ENCODE measurements around the gene SERPINA7. TPM values are rescaled to one million over a fixed set of nuclear protein-coding genes. Genes with fewer than 3 reads are reported as not detected.

SERPINA7 gene
- not detected for total RNA-seq

- no peak for TF ChIP-seq CTCF (IDR thresholded peaks at IDR 0.05; ENCODE audit: low read depth)
These were observed at the start of gene SERPINA7 for GRCh38 chrX:106038625-106039024. Gene SERPINA7, minus strand, starts transcription at chrX:106038727. Its CDS starts 1,669 bp downstream, at chrX:106037058.

GRCh38 chrX:106069048-106069447, 30.5 kb upstream of the SERPINA7 start:
- TF ChIP-seq CTCF (IDR thresholded peaks at IDR 0.05; ENCODE audit: low read depth): no peak

- TF ChIP-seq CTCF (IDR thresholded peaks at IDR 0.05; ENCODE audit: low read depth): no peak
These were observed 11.5 kb upstream of the SERPINA7 start for GRCh38 chrX:106050054-106050453.

- TF ChIP-seq CTCF (IDR thresholded peaks at IDR 0.05; ENCODE audit: low read depth): no peak
These were observed 3.8 kb upstream of the SERPINA7 start for GRCh38 chrX:106042296-106042695.

GRCh38 chrX:106040861-106041260, 2.3 kb upstream of the SERPINA7 start:
- no peak for TF ChIP-seq CTCF (IDR thresholded peaks at IDR 0.05; ENCODE audit: low read depth)

- no peak for TF ChIP-seq CTCF (IDR thresholded peaks at IDR 0.05; ENCODE audit: low read depth)
These were observed 1.4 kb upstream of the SERPINA7 start for GRCh38 chrX:106039920-106040319.

GRCh38 chrX:106037835-106038473, 573 bp downstream of the SERPINA7 start:
- TF ChIP-seq CTCF (IDR thresholded peaks at IDR 0.05; ENCODE audit: low read depth): no peak

All from subcutaneous adipose tissue (tissue), 4 donors.